Calu3 (cell line): ENCODE results near the gene ABCC11. TPM values are rescaled to one million over a fixed set of nuclear protein-coding genes. Genes with fewer than 3 reads are reported as not detected.

Source experiments
- BruUV-seq: library from RNA; stranded (reverse); fragments of 400-500 nt; replicated peaks from 2 replicates; lab custom pipeline; 2021; lab: Mats Ljungman, UMichigan
- CTCF ChIA-PET: fragments of 300-600 bp; sonication (Branson Sonifier 250); formaldehyde crosslinking; loops from one replicate; lab custom pipeline; 2022; ENCODE audit warnings: antibody characterized with exemption; lab: Charles Lee
- DNase-seq: peaks from one replicate; pipeline ENCODE4 v3.0.0; 2022
- H3K27ac Mint-ChIP-seq: one replicate; pipeline ENCODE4 v1.8.0; 2022; ENCODE audit warnings: mixed read lengths; ENCODE audit not compliant: unreplicated experiment
- H3K27me3 Mint-ChIP-seq: one replicate; pipeline ENCODE4 v1.8.0; 2022; ENCODE audit warnings: mixed read lengths; ENCODE audit not compliant: unreplicated experiment
- H3K36me3 Mint-ChIP-seq: one replicate; pipeline ENCODE4 v1.8.0; 2022; ENCODE audit warnings: mild to moderate bottlenecking, moderate library complexity, mixed read lengths; ENCODE audit not compliant: insufficient read depth, unreplicated experiment
- H3K4me1 Mint-ChIP-seq: one replicate; pipeline ENCODE4 v1.8.0; 2022; ENCODE audit warnings: mild to moderate bottlenecking, low read depth, mixed read lengths; ENCODE audit not compliant: unreplicated experiment
- H3K4me3 Mint-ChIP-seq: one replicate; pipeline ENCODE4 v1.8.0; 2022; ENCODE audit warnings: mild to moderate bottlenecking, low read depth, moderate library complexity, mixed read lengths; ENCODE audit not compliant: unreplicated experiment
- H3K9me3 Mint-ChIP-seq: one replicate; pipeline ENCODE4 v1.8.0; 2022; ENCODE audit warnings: low read depth, mixed read lengths; ENCODE audit not compliant: unreplicated experiment
- CTCF ChIP-seq: fragments of 200-600 bp; IDR thresholded peaks from one replicate; pipeline ENCODE4 v1.8.0; 2022; ENCODE audit warnings: antibody characterized with exemption; ENCODE audit not compliant: unreplicated experiment
- intact Hi-C: fragments of 100-400 bp; cut with micrococcal nuclease; formaldehyde crosslinking; loops from one replicate; pipeline ENCODE4 v1.10.0; 2022; ENCODE audit not compliant: unreplicated experiment
- total RNA-seq: library from RNA; stranded (reverse); gene quantifications from 2 replicates; pipeline ENCODE4 v1.2.3, GENCODE V29; 2022

The ABCC11 gene
- total RNA-seq, 1 experiment from 2014 or later = 0.26 TPM

- H3K4me3 Mint-ChIP-seq = no peak overlapping the region
- peaks cover 4% of the 10 kb centered on the region for H3K9me3 Mint-ChIP-seq
- no TSS peak for BruUV-seq
- H3K27me3 Mint-ChIP-seq = no peaks in the 10 kb centered on the region
- DNase-seq = no peak
- peaks cover 19% of the 10 kb centered on the region for H3K4me1 Mint-ChIP-seq
- H3K27ac Mint-ChIP-seq = no peak overlapping the region
- TF ChIP-seq CTCF = no peak
- H3K36me3 Mint-ChIP-seq = peaks cover 6% of the 10 kb centered on the region
- CTCF ChIA-PET = no interaction called here
- intact Hi-C loops = no loop called here
Measured at GRCh38 chr16:48225456-48225855, 21.9 kb downstream of the ABCC11 start.

- H3K9me3 Mint-ChIP-seq = peaks cover 4% of the 10 kb centered on the region
- intact Hi-C loops = no loop called here
- DNase-seq = no peak
- no peaks in the 10 kb centered on the region for H3K36me3 Mint-ChIP-seq
- no peak for TF ChIP-seq CTCF
- H3K27me3 Mint-ChIP-seq = no peaks in the 10 kb centered on the region
- BruUV-seq = no TSS peak
- H3K27ac Mint-ChIP-seq = no peak overlapping the region
- no peak overlapping the region for H3K4me3 Mint-ChIP-seq
- H3K4me1 Mint-ChIP-seq = peaks cover 9% of the 10 kb centered on the region
- CTCF ChIA-PET = interaction anchor here (0.9 kb wide), 1 partner anchor 31 kb away, joined by 3 read pairs; no protein-coding TSS in a partner anchor
Measured at GRCh38 chr16:48223490-48223889, 23.8 kb downstream of the ABCC11 start.

- peaks cover 23% of the 10 kb centered on the region for H3K4me1 Mint-ChIP-seq
- no peak for TF ChIP-seq CTCF
- BruUV-seq = no TSS peak
- H3K9me3 Mint-ChIP-seq = peaks cover 4% of the 10 kb centered on the region
- no peak overlapping the region for H3K4me3 Mint-ChIP-seq
- H3K27ac Mint-ChIP-seq = no peak overlapping the region
- intact Hi-C loops = no loop called here
- CTCF ChIA-PET = no interaction called here
- H3K36me3 Mint-ChIP-seq = no peaks in the 10 kb centered on the region
- DNase-seq = no peak
- no peaks in the 10 kb centered on the region for H3K27me3 Mint-ChIP-seq
Measured at GRCh38 chr16:48220891-48221290, 26.4 kb downstream of the ABCC11 start.

- H3K4me3 Mint-ChIP-seq = no peak overlapping the region
- intact Hi-C loops = no loop called here
- no peak for TF ChIP-seq CTCF
- H3K27me3 Mint-ChIP-seq = peaks cover 14% of the 10 kb centered on the region
- BruUV-seq = no TSS peak
- H3K36me3 Mint-ChIP-seq = no peaks in the 10 kb centered on the region
- peaks cover 1% of the 10 kb centered on the region for H3K9me3 Mint-ChIP-seq
- CTCF ChIA-PET = interaction anchor here (0.8 kb wide), 1 partner anchor 16 kb away, joined by 3 read pairs; no protein-coding TSS in a partner anchor
- no peak for DNase-seq
- H3K4me1 Mint-ChIP-seq = peaks cover 31% of the 10 kb centered on the region
- H3K27ac Mint-ChIP-seq = no peak overlapping the region
Measured at GRCh38 chr16:48218473-48218872, 28.9 kb downstream of the ABCC11 start.
